Stimulated activated CD4-positive, alpha-beta T cell treated with anti-CD3 and anti-CD28 coated beads, Interleukin-1b, Interleukin-23, amount 100 ng/mL, for 48 hours (primary cell): Measurements from ENCODE around the gene PLEKHA6.
"Not testable (repeated sequence)": the region's sequence is repeated elsewhere in the genome, so short reads cannot be mapped to it uniquely, and the experiment has no call there.

ENCODE experiments used
- DNase-seq: peaks from one replicate; pipeline ENCODE4 v3.0.0-alpha.2; 2020

The PLEKHA6 gene

GRCh38 chr1:204335085-204335484 lies 24.6 kb downstream of the PLEKHA6 start:
- no peak for DNase-seq

GRCh38 chr1:204334455-204334854 lies 25.3 kb downstream of the PLEKHA6 start:
- no peak for DNase-seq

- no peak for DNase-seq
These were observed 26.3 kb downstream of the PLEKHA6 start for GRCh38 chr1:204333427-204333826.

GRCh38 chr1:204331847-204332487 lies 27.8 kb downstream of the PLEKHA6 start:
- no peak for DNase-seq

GRCh38 chr1:204331275-204331674 lies 28.5 kb downstream of the PLEKHA6 start:
- no peak for DNase-seq

- not testable (repeated sequence) for DNase-seq
These were observed 31.9 kb downstream of the PLEKHA6 start for GRCh38 chr1:204327870-204328269.

GRCh38 chr1:204327359-204327758 lies 32.4 kb downstream of the PLEKHA6 start:
- no peak for DNase-seq

GRCh38 chr1:204326771-204327300 lies 32.9 kb downstream of the PLEKHA6 start:
- DNase-seq, result no peak

- no peak for DNase-seq
These were observed 33.8 kb downstream of the PLEKHA6 start for GRCh38 chr1:204325944-204326343.

- peak; percentile 81 for DNase-seq
These were observed 35.8 kb downstream of the PLEKHA6 start for GRCh38 chr1:204323887-204324286.

- no peak for DNase-seq
These were observed 37.3 kb downstream of the PLEKHA6 start for GRCh38 chr1:204322339-204322868.

GRCh38 chr1:204321665-204322064 lies 38.1 kb downstream of the PLEKHA6 start:
- no peak for DNase-seq

GRCh38 chr1:204321051-204321450 lies 38.7 kb downstream of the PLEKHA6 start:
- no peak for DNase-seq

- peak; percentile 25 for DNase-seq
These were observed 39.3 kb downstream of the PLEKHA6 start for GRCh38 chr1:204320382-204320804.

- DNase-seq, result no peak
These were observed 40.3 kb downstream of the PLEKHA6 start for GRCh38 chr1:204319462-204319861.

GRCh38 chr1:204319027-204319426 lies 40.7 kb downstream of the PLEKHA6 start:
- DNase-seq, result no peak

GRCh38 chr1:204318324-204318723 lies 41.4 kb downstream of the PLEKHA6 start:
- no peak for DNase-seq

GRCh38 chr1:204317170-204317569 lies 42.6 kb downstream of the PLEKHA6 start:
- DNase-seq, result no peak

GRCh38 chr1:204316164-204316563 lies 43.6 kb downstream of the PLEKHA6 start:
- DNase-seq, result no peak

GRCh38 chr1:204314893-204315658 lies 44.7 kb downstream of the PLEKHA6 start:
- DNase-seq, result no peak

- no peak for DNase-seq
These were observed 45.4 kb downstream of the PLEKHA6 start for GRCh38 chr1:204314171-204314892.

- DNase-seq, result no peak
These were observed 46.1 kb downstream of the PLEKHA6 start for GRCh38 chr1:204313675-204314074.

GRCh38 chr1:204310970-204311369 lies 48.8 kb downstream of the PLEKHA6 start:
- DNase-seq, result not testable (repeated sequence)
